GM13976 (cell line): Measurements from ENCODE around the gene RNASEH1.

Experiments used
- DNase-seq: peaks from one replicate; pipeline ENCODE4 v3.0.0; 2012; ENCODE audit warnings: low spot score
- in situ Hi-C: fragments of 300-500 bp; cut with MboI; formaldehyde crosslinking; loops from one replicate; pipeline ENCODE4 v1.12.0; 2022; ENCODE audit warnings: low sequenced_read_pairs, mixed read lengths, inconsistent platforms; ENCODE audit not compliant: unreplicated experiment
- TF ChIP-seq, protein P1 (sequence below): IDR thresholded peaks from 2 replicates; pipeline ENCODE4 v1.5.1; 2012; ENCODE audit warnings: borderline replicate concordance, mild to moderate bottlenecking; ENCODE audit not compliant: insufficient read depth; ENCODE audit errors: extremely low read depth, missing control alignments, control extremely low read depth

Gene RNASEH1

DNA sequence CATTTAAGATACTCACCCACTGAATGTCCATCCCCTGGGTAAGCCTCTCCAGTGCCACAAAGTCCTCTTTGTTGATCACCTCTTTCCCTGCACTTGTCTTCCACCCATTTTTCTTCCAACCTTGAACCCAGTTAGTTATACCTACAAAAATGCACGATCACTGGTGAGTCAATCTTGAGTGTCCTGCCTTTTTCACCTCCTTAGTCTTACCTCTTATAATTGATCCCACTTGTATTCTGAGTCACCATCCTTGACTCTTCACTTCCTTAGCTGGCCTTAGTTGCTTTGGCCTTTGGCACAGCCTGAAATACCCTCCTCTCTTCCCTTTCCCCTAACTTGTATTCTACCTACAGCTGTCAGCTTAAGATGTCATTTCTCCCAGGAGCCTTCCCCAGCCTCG, 10.2 kb downstream of the RNASEH1 start:
- no peak for DNase-seq
- in situ Hi-C loops, result no loop called here
- TF ChIP-seq, protein P1, sequence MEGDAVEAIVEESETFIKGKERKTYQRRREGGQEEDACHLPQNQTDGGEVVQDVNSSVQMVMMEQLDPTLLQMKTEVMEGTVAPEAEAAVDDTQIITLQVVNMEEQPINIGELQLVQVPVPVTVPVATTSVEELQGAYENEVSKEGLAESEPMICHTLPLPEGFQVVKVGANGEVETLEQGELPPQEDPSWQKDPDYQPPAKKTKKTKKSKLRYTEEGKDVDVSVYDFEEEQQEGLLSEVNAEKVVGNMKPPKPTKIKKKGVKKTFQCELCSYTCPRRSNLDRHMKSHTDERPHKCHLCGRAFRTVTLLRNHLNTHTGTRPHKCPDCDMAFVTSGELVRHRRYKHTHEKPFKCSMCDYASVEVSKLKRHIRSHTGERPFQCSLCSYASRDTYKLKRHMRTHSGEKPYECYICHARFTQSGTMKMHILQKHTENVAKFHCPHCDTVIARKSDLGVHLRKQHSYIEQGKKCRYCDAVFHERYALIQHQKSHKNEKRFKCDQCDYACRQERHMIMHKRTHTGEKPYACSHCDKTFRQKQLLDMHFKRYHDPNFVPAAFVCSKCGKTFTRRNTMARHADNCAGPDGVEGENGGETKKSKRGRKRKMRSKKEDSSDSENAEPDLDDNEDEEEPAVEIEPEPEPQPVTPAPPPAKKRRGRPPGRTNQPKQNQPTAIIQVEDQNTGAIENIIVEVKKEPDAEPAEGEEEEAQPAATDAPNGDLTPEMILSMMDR, result no peak

DNA sequence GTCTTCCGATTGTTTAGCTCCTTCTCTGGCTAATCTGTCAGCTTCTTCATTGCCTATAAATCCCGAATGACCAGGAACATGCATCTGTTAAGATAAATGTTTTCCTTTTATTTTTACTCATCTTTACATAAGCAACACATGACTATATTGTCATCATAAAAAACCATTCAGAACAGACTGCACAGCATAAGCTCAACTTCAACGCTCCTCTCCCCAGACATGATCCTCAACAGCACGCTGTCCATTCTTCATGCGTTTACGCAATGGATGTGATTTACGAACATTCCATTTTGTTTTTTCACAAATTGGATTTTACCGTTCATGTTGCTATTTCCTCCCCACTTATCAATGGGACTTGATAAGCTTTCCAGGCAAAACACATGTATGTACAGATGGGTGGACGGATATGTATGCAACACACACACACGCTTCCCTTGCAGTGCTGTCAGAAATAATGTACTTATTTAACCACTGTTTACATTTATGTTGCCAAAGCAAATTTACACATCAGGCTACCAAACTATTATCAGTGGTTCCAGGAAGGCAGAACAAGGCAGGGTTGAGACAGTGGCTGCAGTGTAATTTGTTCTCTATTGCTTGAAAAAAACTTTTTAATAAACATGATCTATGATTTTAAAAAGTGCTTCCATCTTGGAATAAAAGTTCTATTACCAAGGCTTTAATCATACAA, 12.2 kb downstream of the RNASEH1 start:
- in situ Hi-C loops, result no loop called here
- DNase-seq, result no peak
- TF ChIP-seq, protein P1, result no peak

DNA sequence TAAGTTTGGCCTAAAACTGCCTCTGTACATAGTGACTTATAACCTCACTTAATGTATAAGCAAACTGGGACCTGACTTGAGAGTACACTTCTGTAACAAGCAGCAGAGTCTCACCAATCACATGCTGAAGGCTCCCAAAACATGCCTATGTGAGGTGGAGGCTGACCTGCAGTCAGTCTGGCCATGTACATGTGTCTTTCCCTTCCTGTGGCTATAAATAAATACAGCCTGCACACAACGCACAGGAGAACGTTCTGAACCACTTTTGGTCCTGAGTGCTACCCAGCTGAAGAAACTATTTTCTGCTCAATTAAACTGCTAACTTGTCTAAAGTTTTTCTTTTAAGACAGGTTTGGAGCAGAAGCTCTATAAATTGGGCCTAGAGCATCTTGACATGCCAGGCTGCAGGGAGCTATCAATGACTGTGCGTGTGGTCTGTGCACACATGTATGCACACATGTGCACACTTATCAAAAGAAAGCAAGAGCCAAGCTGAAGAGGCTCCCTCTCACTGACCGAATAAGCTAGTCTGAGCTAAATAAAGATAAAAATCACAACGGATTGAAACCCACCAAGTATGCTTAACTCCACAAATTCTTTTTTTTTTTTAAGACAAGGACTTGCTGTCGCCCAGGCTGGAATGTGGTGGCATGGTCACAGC, 15.0 kb downstream of the RNASEH1 start:
- TF ChIP-seq, protein P1, result no peak
- in situ Hi-C loops, result no loop called here
- DNase-seq, result no peak

DNA sequence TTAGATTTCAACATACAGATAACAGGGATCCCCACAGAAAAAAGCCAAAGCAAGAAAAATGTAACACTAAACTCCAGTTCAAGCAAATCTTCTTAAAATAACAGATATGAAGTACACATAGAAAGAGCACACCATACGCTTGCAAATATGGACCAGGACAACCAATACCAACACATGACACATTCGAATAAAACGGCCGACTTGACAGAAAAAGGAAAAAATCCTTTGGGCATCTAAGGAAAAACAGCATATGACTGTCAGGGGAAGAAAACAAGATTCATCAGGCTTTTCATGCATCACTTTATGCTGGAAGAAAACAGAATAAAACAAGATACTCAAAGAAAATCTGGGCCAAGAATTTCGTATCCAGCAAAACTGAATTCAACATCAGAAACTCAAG, 16.0 kb downstream of the RNASEH1 start:
- in situ Hi-C loops, result no loop called here
- no peak for DNase-seq
- TF ChIP-seq, protein P1, result no peak

DNA sequence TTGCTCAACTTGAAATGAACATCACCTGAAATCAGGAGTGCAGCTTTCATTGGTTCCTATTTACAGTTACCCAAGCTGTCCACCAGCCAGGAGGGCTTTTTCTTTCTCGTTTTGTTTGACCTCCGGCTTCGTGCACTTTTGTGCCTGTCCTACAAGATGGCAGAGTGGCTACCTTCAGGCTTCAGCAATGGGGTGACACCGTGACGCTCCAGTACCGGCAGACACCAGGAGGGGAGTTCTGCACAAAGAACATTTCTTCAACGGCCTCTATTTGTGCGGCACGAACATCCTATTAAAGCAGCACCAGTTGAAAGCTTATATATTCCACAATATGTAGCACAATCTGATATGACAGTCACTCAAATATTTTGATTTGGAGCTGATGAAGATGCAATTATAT, 18.3 kb downstream of the RNASEH1 start:
- in situ Hi-C loops, result no loop called here
- no peak for DNase-seq
- TF ChIP-seq, protein P1, result no peak

DNA sequence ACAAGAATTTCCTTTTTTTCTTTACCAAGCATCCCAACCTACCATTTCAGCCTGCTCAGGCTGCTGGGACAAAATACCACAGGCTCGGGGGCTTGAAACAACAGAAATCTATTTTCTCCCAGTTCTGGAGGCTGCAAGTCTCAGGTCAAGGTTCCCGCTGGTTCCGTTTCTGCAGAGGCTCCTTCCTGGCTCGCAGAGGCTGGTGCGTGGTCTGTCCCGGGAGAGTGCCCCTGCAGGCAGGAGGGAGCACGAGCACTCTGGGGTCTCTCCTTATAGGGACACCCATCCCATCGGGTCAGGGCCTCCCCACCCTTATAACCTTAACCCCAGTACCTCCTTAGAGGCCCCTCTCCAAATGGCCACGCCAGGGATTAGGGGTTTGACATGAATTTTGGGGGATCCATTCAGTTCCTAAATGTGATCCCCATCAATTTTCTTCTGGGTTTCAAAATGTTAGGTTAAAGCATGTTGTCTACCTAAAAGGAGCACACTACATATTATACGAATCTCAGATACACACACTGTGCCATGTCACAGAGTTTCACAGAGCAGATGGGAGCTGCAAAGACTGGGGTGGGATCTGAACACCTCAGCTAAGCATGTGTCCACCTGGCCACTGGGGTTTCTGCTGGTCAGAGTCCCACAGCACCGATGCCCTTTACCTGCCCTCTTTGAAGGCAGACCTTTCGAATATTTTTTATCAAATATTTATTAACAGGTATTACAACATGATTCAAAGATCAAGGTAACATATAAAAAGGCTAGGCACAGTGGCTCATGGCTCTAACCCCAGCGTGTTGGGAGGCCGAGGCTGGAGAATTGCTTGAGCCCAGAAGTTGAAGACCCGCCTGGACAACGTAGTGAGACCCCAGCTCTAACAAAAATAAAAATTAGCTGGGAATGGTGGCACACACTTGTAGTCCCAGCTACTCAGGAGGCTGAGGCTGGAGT, 21.2 kb downstream of the RNASEH1 start:
- TF ChIP-seq, protein P1, result peak; percentile 9
- no peak for DNase-seq
- in situ Hi-C loops, result no loop called here
